Endothelial cell of umbilical vein (primary cell): ENCODE results near the gene MDM1. TPM values are rescaled to one million over a fixed set of nuclear protein-coding genes. Genes with fewer than 3 reads are reported as not detected.
A peak's percentile ranks its signal among the peaks of the same experiment; 100 is the strongest.

Experiments
- BruUV-seq: library from RNA; stranded (reverse); fragments of 400-500 nt; replicated peaks from 2 replicates; lab custom pipeline; 2021; lab: Mats Ljungman, UMichigan
- CTCF ChIA-PET: fragments of 300-600, 350-600 bp; sonication (Branson Sonifier 250); formaldehyde crosslinking; loops from one replicate; lab custom pipeline; 2021; ENCODE audit warnings: antibody characterized with exemption, inconsistent platforms; lab: Charles Lee
- POLR2A ChIA-PET: fragments of 300-600, 350-600 bp; sonication (Branson Sonifier 250); formaldehyde crosslinking; loops from one replicate; lab custom pipeline; 2021; ENCODE audit warnings: antibody characterized with exemption, inconsistent platforms; lab: Charles Lee
- DNase-seq: peaks from one replicate; pipeline ENCODE4 v3.0.0-alpha.2; 2011; ENCODE audit warnings: low read depth, low spot score
- FAIRE-seq: peaks from 2 replicates; lab custom pipeline; 2011; peaks lifted over from hg19 to GRCh38; lab: Jason Lieb, UNC
- H2AFZ ChIP-seq: 2 replicates; pipeline ENCODE4 v1.6.0; 2012; ENCODE audit warnings: low read depth, low read length, control low read depth, inconsistent platforms
- H3K27ac ChIP-seq: 2 replicates; pipeline ENCODE4 v1.5.1; 2011; ENCODE audit warnings: low read depth, mild to moderate bottlenecking, control low read depth, low read length, moderate library complexity; ENCODE audit not compliant: insufficient read depth
- H3K27me3 ChIP-seq, 2 experiments: 2 replicates each; pipeline versions ENCODE4 v1.6.0 to v1.6.1; 2011; ENCODE audit warnings: low read length in 2 of 2, mixed read lengths in 1 of 2; ENCODE audit not compliant: control insufficient read depth in 2 of 2, insufficient read depth in 2 of 2
- H3K36me3 ChIP-seq, 2 experiments: 2 replicates in 1 of 2; 3 replicates in 1 of 2; pipeline ENCODE4 v1.5.1; 2011; ENCODE audit warnings: low read length in 2 of 2, mild to moderate bottlenecking in 1 of 2, moderate library complexity in 1 of 2; ENCODE audit not compliant: control insufficient read depth in 2 of 2, insufficient read depth in 2 of 2; ENCODE audit errors: extremely low read depth in 1 of 2
- H3K4me1 ChIP-seq: 3 replicates; pipeline ENCODE4 v1.5.1; 2011; ENCODE audit warnings: mild to moderate bottlenecking, low read length; ENCODE audit not compliant: control insufficient read depth, insufficient read depth; ENCODE audit errors: extremely low read depth
- H3K4me2 ChIP-seq: 2 replicates; pipeline ENCODE4 v1.6.1; 2011; ENCODE audit warnings: low read length, control low read depth, mixed read lengths; ENCODE audit not compliant: insufficient read depth
- H3K4me3 ChIP-seq, 3 experiments: fragments of 200-600 bp in 1 of 3; sonication (generic), shearing (Covaris generic) in 1 of 3; replicated peaks in 1 of 3; 2 replicates each; pipeline ENCODE4 v1.5.1; 2011 to 2016; ENCODE audit warnings: control low read depth in 3 of 3, low read length in 3 of 3, mild to moderate bottlenecking in 2 of 3, inconsistent platforms in 1 of 3, low read depth in 1 of 3, moderate library complexity in 1 of 3; ENCODE audit not compliant: insufficient read depth in 1 of 3
- H3K79me2 ChIP-seq: 2 replicates; pipeline ENCODE4 v1.6.0; 2012; ENCODE audit warnings: low read length, inconsistent platforms; ENCODE audit not compliant: control insufficient read depth, insufficient read depth
- H3K9ac ChIP-seq: replicated peaks from 2 replicates; pipeline ENCODE3; 2011; ENCODE audit warnings: low read length, control low read depth; ENCODE audit not compliant: insufficient read depth; ENCODE audit errors: extremely low read depth
- H3K9me1 ChIP-seq: replicated peaks from 3 replicates; pipeline ENCODE4 v1.6.0; 2011; ENCODE audit warnings: mild to moderate bottlenecking, low read length; ENCODE audit not compliant: control insufficient read depth, insufficient read depth; ENCODE audit errors: extremely low read depth
- H3K9me3 ChIP-seq: replicated peaks from 2 replicates; pipeline ENCODE4 v1.5.1; 2012; ENCODE audit warnings: low read length, inconsistent platforms; ENCODE audit not compliant: control insufficient read depth, insufficient read depth
- H4K20me1 ChIP-seq: replicated peaks from 2 replicates; pipeline ENCODE3; 2011; ENCODE audit warnings: mild to moderate bottlenecking, low read length; ENCODE audit not compliant: control insufficient read depth, insufficient read depth; ENCODE audit errors: extremely low read depth
- EZH2 ChIP-seq: IDR thresholded peaks from 2 replicates; pipeline ENCODE4 v1.6.1; 2012; ENCODE audit warnings: borderline replicate concordance, low read depth, mild to moderate bottlenecking, moderate library complexity, low read length, inconsistent platforms; ENCODE audit not compliant: severe bottlenecking
- FOS ChIP-seq: IDR thresholded peaks from 2 replicates; pipeline ENCODE4 v1.6.1; 2011; ENCODE audit warnings: mild to moderate bottlenecking, low read length, moderate library complexity, borderline replicate concordance; ENCODE audit not compliant: insufficient read depth
- GATA2 ChIP-seq: IDR thresholded peaks from 2 replicates; pipeline ENCODE4 v1.7.0; 2011; ENCODE audit warnings: low read depth, mild to moderate bottlenecking, moderate library complexity, mixed read lengths, low read length; ENCODE audit not compliant: insufficient read length, insufficient read depth
- JUN ChIP-seq: IDR thresholded peaks from 2 replicates; pipeline ENCODE4 v1.6.1; 2011; ENCODE audit warnings: borderline replicate concordance, low read depth; ENCODE audit not compliant: insufficient read length, insufficient read depth
- MYC ChIP-seq: IDR thresholded peaks from one replicate; pipeline ENCODE4 v1.6.1; 2011; ENCODE audit warnings: mild to moderate bottlenecking, low read depth, low read length
- POLR2A ChIP-seq: IDR thresholded peaks from 2 replicates; pipeline ENCODE4 v1.6.1; 2012; ENCODE audit warnings: low read depth, mild to moderate bottlenecking, control low read depth, low read length
- POLR2AphosphoS5 ChIP-seq: IDR thresholded peaks from 2 replicates; pipeline ENCODE4 v1.6.1; 2012; ENCODE audit warnings: low read depth, mild to moderate bottlenecking, control low read depth, low read length, moderate library complexity; ENCODE audit not compliant: insufficient read depth
- dilution Hi-C: fragments of 300-500 bp; cut with MboI; formaldehyde crosslinking; loops from one replicate; pipeline ENCODE4 v1.15.0; 2019; ENCODE audit warnings: low sequenced_read_pairs; ENCODE audit not compliant: extremely low pct_ligation_motif_present
- intact Hi-C: fragments of 100-400 bp; cut with micrococcal nuclease; formaldehyde crosslinking; loops from one replicate; pipeline ENCODE4 v1.10.0; 2022
- polyA plus RNA-seq, 4 experiments: library from polyadenylated mRNA; depleted of rRNA in 3 of 4; stranded (reverse) in 3 of 4; unstranded in 1 of 4; fragments of >200 nt; gene quantifications; 2 replicates each; pipeline versions ENCODE4 v1.2.1 to v1.2.3, GENCODE V29; 2011 to 2012; ENCODE audit warnings: missing spikeins in 1 of 4
- total RNA-seq: library from RNA; stranded (reverse); gene quantifications from 2 replicates; pipeline ENCODE4 v1.2.3, GENCODE V29; 2021
- TF ChIP-seq, protein P1 (sequence below): IDR thresholded peaks from 2 replicates; pipeline ENCODE4 v1.6.1; 2011; ENCODE audit not compliant: insufficient read depth, insufficient read length
- TF ChIP-seq, protein P2 (sequence below), 2 donors: IDR thresholded peaks; 1 replicate in 1 of 2; 2 replicates in 1 of 2; pipeline ENCODE4 v1.5.1; 2011; ENCODE audit warnings: low read length in 2 of 2, mild to moderate bottlenecking in 2 of 2, moderate library complexity in 2 of 2, control low read depth in 1 of 2, inconsistent platforms in 1 of 2, low read depth in 1 of 2; ENCODE audit not compliant: insufficient read depth in 1 of 2; ENCODE audit errors: extremely low read depth in 1 of 2

The MDM1 gene
- total and polyA plus RNA-seq, 2 donors (not counting 3 experiments of a cell fraction or from before 2014, with no cell fraction given): 4.3 to 12.5 TPM

DNA sequence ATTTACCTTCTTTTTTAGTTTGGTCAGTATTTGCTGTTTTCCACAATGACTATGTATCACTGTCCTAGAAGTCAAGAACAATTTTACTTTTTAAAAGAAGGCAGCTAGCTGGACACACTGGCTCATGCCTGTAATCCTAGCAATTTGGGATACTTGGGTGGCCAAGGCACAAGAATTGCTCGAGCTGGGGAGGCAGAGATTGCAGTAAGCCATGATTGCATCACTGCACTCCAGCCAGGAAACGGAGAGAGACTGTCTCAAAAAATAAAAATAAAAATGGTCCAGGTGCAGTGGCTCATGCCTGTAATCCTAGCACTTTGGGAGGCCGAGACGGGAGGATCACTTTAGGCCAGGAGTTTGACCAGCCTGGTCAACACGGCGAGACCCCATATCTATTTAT lies 28.3 kb downstream of the MDM1 start:
- BruUV-seq: no TSS peak
- Histone ChIP-seq H3K36me3 (no peaks in the 10 kb centered on the region), H3K27ac (no peak overlapping the region), H3K9ac (peak overlapping the region; percentile 19), H3K4me1 (peaks cover 8% of the 10 kb centered on the region), H3K4me3 (no peak overlapping the region), H3K9me1 (peaks cover 3% of the 10 kb centered on the region), H4K20me1 (no peaks in the 10 kb centered on the region), H3K9me3 (no peaks in the 10 kb centered on the region), H3K4me2 (no peak overlapping the region), H2AFZ (no peak overlapping the region), H3K27me3 (no peaks in the 10 kb centered on the region), H3K79me2 (no peaks in the 10 kb centered on the region)
- dilution Hi-C loops: no loop called here
- POLR2A ChIA-PET: no interaction called here
- TF ChIP-seq GATA2 (no peak), POLR2AphosphoS5 (no peak), JUN (no peak), POLR2A (no peak), MYC (no peak), EZH2 (no peak)
- TF ChIP-seq, protein P1, sequence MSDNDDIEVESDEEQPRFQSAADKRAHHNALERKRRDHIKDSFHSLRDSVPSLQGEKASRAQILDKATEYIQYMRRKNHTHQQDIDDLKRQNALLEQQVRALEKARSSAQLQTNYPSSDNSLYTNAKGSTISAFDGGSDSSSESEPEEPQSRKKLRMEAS: no peak
- no peak for DNase-seq
- CTCF ChIA-PET: interaction anchor here (1.7 kb wide), 1 partner anchor 12 kb away, joined by 4 read pairs; no protein-coding TSS in a partner anchor
- intact Hi-C loops: no loop called here
- FAIRE-seq: no peak

DNA sequence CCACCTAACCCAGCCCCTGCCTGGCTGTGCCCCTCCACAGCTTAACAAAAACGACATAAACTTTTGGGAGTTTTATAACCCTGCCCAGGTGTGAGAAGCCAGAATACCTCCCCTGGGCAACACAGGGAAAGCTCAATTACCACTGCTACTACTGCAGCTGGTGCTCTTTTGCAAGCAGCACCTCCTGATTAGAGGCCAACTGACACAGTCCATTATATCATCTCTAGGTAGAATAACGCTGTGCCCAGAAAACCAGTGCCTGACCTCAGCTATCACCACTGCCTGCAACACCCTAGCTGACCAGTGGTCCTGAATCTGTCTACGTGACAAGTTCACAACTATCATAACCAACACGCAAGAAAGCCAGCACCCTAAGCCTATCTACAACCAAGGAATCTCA lies 34.2 kb downstream of the MDM1 start:
- CTCF ChIA-PET: interaction anchor here (2.0 kb wide), 1 partner anchor 75 kb away, joined by 4 read pairs; no protein-coding TSS in a partner anchor
- H3K9me3 ChIP-seq: no peaks in the 10 kb centered on the region
- H3K4me3 ChIP-seq: no peak overlapping the region
- H3K4me1 ChIP-seq: no peaks in the 10 kb centered on the region
- no peaks in the 10 kb centered on the region for H3K27me3 ChIP-seq
- no peak for FAIRE-seq
- H3K4me2 ChIP-seq: no peak overlapping the region
- no peak overlapping the region for H2AFZ ChIP-seq
- H3K27ac ChIP-seq: no peak overlapping the region
- TF ChIP-seq MYC: no peak
- no peak for TF ChIP-seq EZH2
- TF ChIP-seq, protein P1: no peak
- TF ChIP-seq JUN: no peak
- TF ChIP-seq, protein P2, sequence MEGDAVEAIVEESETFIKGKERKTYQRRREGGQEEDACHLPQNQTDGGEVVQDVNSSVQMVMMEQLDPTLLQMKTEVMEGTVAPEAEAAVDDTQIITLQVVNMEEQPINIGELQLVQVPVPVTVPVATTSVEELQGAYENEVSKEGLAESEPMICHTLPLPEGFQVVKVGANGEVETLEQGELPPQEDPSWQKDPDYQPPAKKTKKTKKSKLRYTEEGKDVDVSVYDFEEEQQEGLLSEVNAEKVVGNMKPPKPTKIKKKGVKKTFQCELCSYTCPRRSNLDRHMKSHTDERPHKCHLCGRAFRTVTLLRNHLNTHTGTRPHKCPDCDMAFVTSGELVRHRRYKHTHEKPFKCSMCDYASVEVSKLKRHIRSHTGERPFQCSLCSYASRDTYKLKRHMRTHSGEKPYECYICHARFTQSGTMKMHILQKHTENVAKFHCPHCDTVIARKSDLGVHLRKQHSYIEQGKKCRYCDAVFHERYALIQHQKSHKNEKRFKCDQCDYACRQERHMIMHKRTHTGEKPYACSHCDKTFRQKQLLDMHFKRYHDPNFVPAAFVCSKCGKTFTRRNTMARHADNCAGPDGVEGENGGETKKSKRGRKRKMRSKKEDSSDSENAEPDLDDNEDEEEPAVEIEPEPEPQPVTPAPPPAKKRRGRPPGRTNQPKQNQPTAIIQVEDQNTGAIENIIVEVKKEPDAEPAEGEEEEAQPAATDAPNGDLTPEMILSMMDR (IDR thresholded peaks at IDR 0.05; ENCODE audit: extremely low read depth in 1 of 2, insufficient read depth in 1 of 2, low read depth in 1 of 2, low read length in 2 of 2): no peak
- TF ChIP-seq FOS: no peak
- TF ChIP-seq GATA2: no peak
- TF ChIP-seq POLR2AphosphoS5: no peak
- no peak for TF ChIP-seq POLR2A
- intact Hi-C loops: no loop called here
- no peaks in the 10 kb centered on the region for H3K36me3 ChIP-seq
- peaks cover 3% of the 10 kb centered on the region for H3K9me1 ChIP-seq
- H3K9ac ChIP-seq: no peak overlapping the region
- no peaks in the 10 kb centered on the region for H3K79me2 ChIP-seq
- dilution Hi-C loops: no loop called here
- no peaks in the 10 kb centered on the region for H4K20me1 ChIP-seq
- POLR2A ChIA-PET: no interaction called here
- DNase-seq: no peak
- no TSS peak for BruUV-seq
